Uterus (tissue), 4 donors: ENCODE results near the gene NOP53. TPM values are rescaled to one million over a fixed set of nuclear protein-coding genes. Genes with fewer than 3 reads are reported as not detected.

Source experiments
- DNase-seq, 2 donors: peaks; one replicate each; pipeline ENCODE4 v3.0.0-alpha.2; 2019 to 2020
- H3K27ac ChIP-seq, 2 donors: fragments of 200-600 bp; sonication (generic); 1 replicate in 1 of 2; 2 replicates in 1 of 2; pipeline ENCODE4 v1.5.1; 2016 to 2018
- H3K27me3 ChIP-seq, 2 donors: fragments of 200-600 bp; sonication (generic); one replicate each; pipeline ENCODE4 v1.5.1; 2018 to 2019; ENCODE audit warnings: control low read depth in 1 of 2
- H3K36me3 ChIP-seq, 2 donors: fragments of 200-600 bp; sonication (generic); one replicate each; pipeline ENCODE4 v1.5.1; 2019; ENCODE audit warnings: control low read depth in 1 of 2
- H3K4me1 ChIP-seq, 2 donors: fragments of 200-600 bp; sonication (generic); one replicate each; pipeline ENCODE4 v1.5.1; 2018 to 2019; ENCODE audit warnings: control low read depth in 1 of 2
- H3K4me3 ChIP-seq, 2 donors: fragments of 200-600 bp; sonication (generic); 1 replicate in 1 of 2; 2 replicates in 1 of 2; pipeline ENCODE4 v1.5.1; 2018 to 2019; ENCODE audit warnings: mild to moderate bottlenecking in 1 of 2
- H3K9me3 ChIP-seq, 2 donors: fragments of 200-600 bp; sonication (generic); one replicate each; pipeline ENCODE4 v1.5.1; 2019; ENCODE audit warnings: control low read depth in 1 of 2
- POLR2A ChIP-seq, 2 donors: fragments of 450-650 bp; IDR thresholded peaks; one replicate each; pipeline ENCODE4 v1.6.1; 2016; ENCODE audit warnings: antibody characterized with exemption in 2 of 2, mild to moderate bottlenecking in 1 of 2, moderate library complexity in 1 of 2
- intact Hi-C: fragments of 100-400 bp; cut with DNase I; formaldehyde crosslinking; loops from one replicate; pipeline ENCODE4 v1.15.1; 2023; ENCODE audit warnings: low total_unique reads
- total RNA-seq, 4 donors: library from RNA; depleted of rRNA in 3 of 4; stranded (reverse); fragments of >200 nt in 3 of 4; gene quantifications; one replicate each; pipeline versions ENCODE4 v1.1.0 to v1.2.4, GENCODE V29; 2014 to 2023
- TF ChIP-seq, protein P1 (sequence below), 4 experiments: fragments of 200-600 bp in 2 of 4; fragments of 450-650 bp in 2 of 4; sonication (generic) in 2 of 4; IDR thresholded peaks; one replicate each; pipeline ENCODE4 v1.5.1; 2016 to 2019; ENCODE audit warnings: antibody characterized with exemption in 4 of 4, mild to moderate bottlenecking in 2 of 4, moderate library complexity in 1 of 4
- donor health status: DM: yes; HTN: yes; CAD: no.

NOP53 gene
- total RNA-seq, 4 donors from 2014 or later, result 116 to 555 (median 444) TPM

DNA sequence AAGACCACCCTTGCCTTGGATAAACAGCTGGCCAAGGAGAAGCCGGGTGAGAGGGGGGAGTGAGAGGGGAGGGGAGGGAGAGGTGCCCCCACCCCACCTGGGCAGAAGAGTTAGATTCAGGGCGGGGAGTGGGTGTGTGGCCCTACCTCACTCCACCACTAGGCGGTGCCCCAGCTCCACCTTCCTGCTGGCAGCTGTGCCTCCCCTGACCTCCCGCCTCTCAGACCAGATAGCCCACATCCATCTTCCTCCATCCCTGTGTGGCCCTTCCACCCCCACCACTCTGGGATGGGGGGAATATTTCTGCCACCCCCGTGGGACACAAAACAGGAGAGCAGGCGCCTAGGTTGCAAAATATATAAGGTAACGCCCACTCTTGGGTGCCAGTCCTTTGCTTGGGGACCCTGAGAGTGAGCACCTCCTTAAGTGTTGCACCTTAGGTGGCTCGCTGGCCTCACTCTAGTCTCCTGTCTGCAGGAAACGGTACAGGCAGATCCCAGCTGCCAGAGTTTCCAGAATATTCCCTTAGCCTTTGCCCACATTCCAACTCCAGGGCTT is 45.9 kb upstream of the NOP53 start:
- Histone ChIP-seq H3K27ac (no peak overlapping the region), H3K4me1 (peaks cover 0 to 6% of the 10 kb centered on the region in 2 donors), H3K36me3 (no peaks in the 10 kb centered on the region), H3K9me3 (no peaks in the 10 kb centered on the region), H3K4me3 (no peak overlapping the region), H3K27me3 (no peaks in the 10 kb centered on the region)
- peak in 1 of 2 donors; percentile 56 for DNase-seq
- intact Hi-C loops, result loop anchor here (2.0 to 10.0 kb wide), 2 partner anchors 263 to 415 kb away; no protein-coding TSS in a partner anchor
- no peak for TF ChIP-seq POLR2A (IDR thresholded peaks at IDR 0.05)
- TF ChIP-seq, protein P1, sequence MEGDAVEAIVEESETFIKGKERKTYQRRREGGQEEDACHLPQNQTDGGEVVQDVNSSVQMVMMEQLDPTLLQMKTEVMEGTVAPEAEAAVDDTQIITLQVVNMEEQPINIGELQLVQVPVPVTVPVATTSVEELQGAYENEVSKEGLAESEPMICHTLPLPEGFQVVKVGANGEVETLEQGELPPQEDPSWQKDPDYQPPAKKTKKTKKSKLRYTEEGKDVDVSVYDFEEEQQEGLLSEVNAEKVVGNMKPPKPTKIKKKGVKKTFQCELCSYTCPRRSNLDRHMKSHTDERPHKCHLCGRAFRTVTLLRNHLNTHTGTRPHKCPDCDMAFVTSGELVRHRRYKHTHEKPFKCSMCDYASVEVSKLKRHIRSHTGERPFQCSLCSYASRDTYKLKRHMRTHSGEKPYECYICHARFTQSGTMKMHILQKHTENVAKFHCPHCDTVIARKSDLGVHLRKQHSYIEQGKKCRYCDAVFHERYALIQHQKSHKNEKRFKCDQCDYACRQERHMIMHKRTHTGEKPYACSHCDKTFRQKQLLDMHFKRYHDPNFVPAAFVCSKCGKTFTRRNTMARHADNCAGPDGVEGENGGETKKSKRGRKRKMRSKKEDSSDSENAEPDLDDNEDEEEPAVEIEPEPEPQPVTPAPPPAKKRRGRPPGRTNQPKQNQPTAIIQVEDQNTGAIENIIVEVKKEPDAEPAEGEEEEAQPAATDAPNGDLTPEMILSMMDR (IDR thresholded peaks at IDR 0.05), result peak; percentile 38 to 66 (median 54)

DNA sequence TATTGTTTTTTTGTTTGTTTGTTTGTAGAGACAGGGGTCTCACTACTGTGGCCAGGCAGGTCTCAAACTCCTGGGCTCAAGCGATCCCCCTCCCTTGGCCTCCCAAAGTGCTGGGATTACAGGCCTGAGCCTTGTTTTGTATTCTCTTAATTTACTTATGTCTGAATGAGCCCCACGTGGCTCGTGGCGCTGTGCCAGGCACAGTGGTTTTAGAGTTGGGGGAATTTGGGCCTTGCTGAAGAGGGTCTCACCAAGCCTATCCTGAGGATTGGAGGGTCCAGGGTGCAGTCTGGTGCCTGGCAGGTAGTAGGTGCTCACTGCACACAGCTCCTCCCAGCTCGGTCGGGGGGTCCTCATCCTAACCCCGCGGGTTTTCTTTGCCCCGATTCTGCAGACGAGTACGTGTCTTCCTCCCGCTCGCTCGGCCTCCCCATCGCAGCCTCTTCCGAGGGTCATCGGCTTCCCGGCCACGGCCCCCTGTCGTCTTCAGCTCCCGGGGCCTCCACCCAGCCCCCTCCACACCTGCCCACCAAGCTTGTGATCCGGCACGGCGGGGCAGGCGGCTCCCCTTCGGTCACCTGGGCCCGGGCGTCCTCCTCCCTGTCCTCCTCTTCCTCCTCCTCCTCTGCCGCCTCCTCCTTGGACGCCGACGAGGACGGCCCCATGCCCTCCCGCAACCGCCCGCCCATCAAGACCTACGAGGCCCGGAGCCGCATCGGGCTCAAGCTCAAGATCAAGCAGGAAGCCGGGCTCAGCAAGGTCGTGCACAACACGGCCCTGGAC is 44.2 kb upstream of the NOP53 start:
- intact Hi-C loops, result no loop called here
- Histone ChIP-seq H3K4me3 (no peak overlapping the region), H3K9me3 (no peaks in the 10 kb centered on the region), H3K4me1 (peaks cover 0 to 6% of the 10 kb centered on the region in 2 donors), H3K27me3 (no peaks in the 10 kb centered on the region), H3K27ac (no peak overlapping the region), H3K36me3 (no peaks in the 10 kb centered on the region)
- no peak for DNase-seq
- TF ChIP-seq, protein P1 (IDR thresholded peaks at IDR 0.05), result no peak
- TF ChIP-seq POLR2A (IDR thresholded peaks at IDR 0.05), result no peak

DNA sequence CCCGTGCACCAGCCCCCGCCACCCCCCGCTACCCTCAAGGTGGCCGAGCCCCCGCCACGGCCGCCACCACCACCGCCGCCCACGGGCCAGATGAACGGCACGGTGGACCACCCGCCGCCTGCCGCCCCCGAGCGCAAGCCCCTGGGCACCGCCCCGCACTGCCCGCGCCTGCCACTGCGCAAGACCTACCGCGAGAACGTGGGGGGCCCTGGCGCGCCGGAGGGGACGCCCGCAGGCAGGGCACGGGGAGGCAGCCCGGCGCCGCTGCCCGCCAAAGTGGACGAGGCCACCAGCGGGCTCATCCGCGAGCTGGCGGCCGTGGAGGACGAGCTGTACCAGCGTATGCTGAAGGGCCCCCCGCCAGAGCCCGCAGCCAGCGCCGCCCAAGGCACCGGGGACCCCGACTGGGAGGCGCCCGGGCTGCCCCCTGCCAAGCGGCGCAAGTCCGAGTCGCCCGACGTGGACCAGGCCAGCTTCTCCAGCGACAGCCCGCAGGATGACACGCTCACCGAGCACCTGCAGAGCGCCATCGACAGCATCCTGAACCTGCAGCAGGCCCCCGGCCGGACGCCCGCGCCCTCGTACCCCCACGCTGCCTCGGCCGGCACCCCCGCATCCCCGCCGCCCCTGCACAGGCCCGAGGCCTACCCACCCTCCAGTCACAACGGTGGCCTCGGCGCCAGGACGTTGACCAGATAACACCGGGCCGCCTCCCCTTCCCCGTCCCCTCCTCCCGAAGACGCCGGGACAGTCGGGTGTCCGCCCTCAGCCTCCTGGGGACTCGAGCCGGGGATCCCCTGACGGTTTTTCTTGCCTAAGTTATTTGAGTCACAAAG is 43.4 kb upstream of the NOP53 start:
- intact Hi-C loops, result no loop called here
- H3K9me3 ChIP-seq, result no peaks in the 10 kb centered on the region
- DNase-seq, result no peak
- TF ChIP-seq POLR2A (IDR thresholded peaks at IDR 0.05), result no peak
- TF ChIP-seq, protein P1 (IDR thresholded peaks at IDR 0.05), result no peak
- peaks cover 0 to 6% of the 10 kb centered on the region in 2 donors for H3K4me1 ChIP-seq
- no peak overlapping the region for H3K27ac ChIP-seq
- H3K27me3 ChIP-seq, result no peaks in the 10 kb centered on the region
- H3K4me3 ChIP-seq, result no peak overlapping the region
- H3K36me3 ChIP-seq, result no peaks in the 10 kb centered on the region

DNA sequence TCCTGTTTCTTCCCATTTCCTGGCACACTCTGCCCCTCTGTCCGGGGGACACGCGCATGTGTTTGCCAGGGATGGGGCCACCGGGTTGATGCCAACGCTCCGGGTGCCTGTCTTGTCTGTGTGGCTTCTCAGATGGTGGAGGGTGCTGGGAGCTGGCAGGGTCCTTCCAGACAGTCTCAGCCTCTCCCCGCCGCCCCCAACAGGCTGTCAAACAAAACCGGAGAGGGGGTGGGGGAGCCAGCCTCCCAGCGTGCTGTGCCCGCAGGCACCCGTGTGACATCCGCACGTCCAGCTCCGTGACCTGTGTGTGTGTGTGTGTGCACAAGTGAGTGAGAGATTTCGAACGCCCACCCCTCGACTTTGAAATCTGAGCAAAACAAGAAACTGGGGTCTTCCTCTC is 42.7 kb upstream of the NOP53 start:
- no peaks in the 10 kb centered on the region for H3K27me3 ChIP-seq

More for the DNA sequence above, 42.7 kb upstream of the NOP53 start:
- no peak overlapping the region for H3K4me3 ChIP-seq
- H3K36me3 ChIP-seq, result no peaks in the 10 kb centered on the region
- TF ChIP-seq POLR2A (IDR thresholded peaks at IDR 0.05), result no peak
- TF ChIP-seq, protein P1 (IDR thresholded peaks at IDR 0.05), result no peak
- intact Hi-C loops, result no loop called here
- no peak for DNase-seq
- peaks cover 0 to 3% of the 10 kb centered on the region in 2 donors for H3K4me1 ChIP-seq
- H3K27ac ChIP-seq, result no peak overlapping the region
- no peaks in the 10 kb centered on the region for H3K9me3 ChIP-seq
